ENCODE measurements around the gene BLID.
A peak's percentile ranks its signal among the peaks of the same experiment; 100 is the strongest.

Gene BLID

GRCh38 chr11:122127020-122127419 is 11.0 kb upstream of the BLID start:
- no peak overlapping the region for H3K4me3 ChIP-seq (ENCODE audit: low read depth, low read length)
- TF ChIP-seq CTCF (conservative IDR thresholded peaks at IDR 0.05; ENCODE audit: low read depth, low read length) = no peak
- DNase-seq (ENCODE audit: low read depth) = no peak

GRCh38 chr11:122126024-122126688 is 10.1 kb upstream of the BLID start:
- no peak for DNase-seq (ENCODE audit: low read depth)
- no peak for TF ChIP-seq CTCF (conservative IDR thresholded peaks at IDR 0.05; ENCODE audit: low read depth, low read length)
- no peak overlapping the region for H3K4me3 ChIP-seq (ENCODE audit: low read depth, low read length)

- peak; percentile 54 for DNase-seq (ENCODE audit: low read depth)
- no peak overlapping the region for H3K4me3 ChIP-seq (ENCODE audit: low read depth, low read length)
- no peak for TF ChIP-seq CTCF (conservative IDR thresholded peaks at IDR 0.05; ENCODE audit: low read depth, low read length)
Observed at GRCh38 chr11:122123263-122123929, 7.4 kb upstream of the BLID start.

- TF ChIP-seq CTCF (conservative IDR thresholded peaks at IDR 0.05; ENCODE audit: low read depth, low read length) = no peak
- no peak overlapping the region for H3K4me3 ChIP-seq (ENCODE audit: low read depth, low read length)
- no peak for DNase-seq (ENCODE audit: low read depth)
Observed at GRCh38 chr11:122122179-122122578, 6.2 kb upstream of the BLID start.

- no peak for DNase-seq (ENCODE audit: low read depth)
- H3K4me3 ChIP-seq (ENCODE audit: low read depth, low read length) = no peak overlapping the region
- TF ChIP-seq CTCF (conservative IDR thresholded peaks at IDR 0.05; ENCODE audit: low read depth, low read length) = no peak
Observed at GRCh38 chr11:122120096-122120495, 4.1 kb upstream of the BLID start.

GRCh38 chr11:122116591-122116990 is 576 bp upstream of the BLID start:
- DNase-seq (ENCODE audit: low read depth) = no peak
- H3K4me3 ChIP-seq (ENCODE audit: low read depth, low read length) = no peak overlapping the region
- no peak for TF ChIP-seq CTCF (conservative IDR thresholded peaks at IDR 0.05; ENCODE audit: low read depth, low read length)

- no peak for DNase-seq (ENCODE audit: low read depth)
- no peak for TF ChIP-seq CTCF (conservative IDR thresholded peaks at IDR 0.05; ENCODE audit: low read depth, low read length)
- no peak overlapping the region for H3K4me3 ChIP-seq (ENCODE audit: low read depth, low read length)
Observed at GRCh38 chr11:122114976-122115375, 1.0 kb downstream of the BLID start.

Measured in choroid plexus epithelial cell (primary cell).